Natural killer cell (primary cell): ENCODE measurements around the gene KCNK4. TPM values are rescaled to one million over a fixed set of nuclear protein-coding genes. Genes with fewer than 3 reads are reported as not detected.

Source experiments
- ATAC-seq, 3 donors: fragments of 150-1000 bp in 2 of 3; fragments of 200-7000 bp in 1 of 3; cut with Tn5 transposase; 1 replicate in 1 of 3; 2 replicates in 2 of 3; pipeline ENCODE4 v1.10.0; 2021; ENCODE audit warnings: mild to moderate bottlenecking in 2 of 3, moderate library complexity in 2 of 3
- DNase-seq, 2 donors: peaks; one replicate each; pipeline versions ENCODE4 v3.0.0 to v3.0.0-alpha.2; 2013 to 2021; ENCODE audit warnings: mixed read lengths in 1 of 2
- H3K27ac ChIP-seq: one replicate; pipeline ENCODE4 v1.5.1; 2013; ENCODE audit warnings: mild to moderate bottlenecking, low read length
- H3K27me3 ChIP-seq: one replicate; pipeline ENCODE4 v1.6.1; 2013; ENCODE audit warnings: low read length; ENCODE audit not compliant: control insufficient read depth, insufficient read depth
- H3K36me3 ChIP-seq: one replicate; pipeline ENCODE4 v1.6.1; 2013; ENCODE audit warnings: low read length; ENCODE audit not compliant: control insufficient read depth, insufficient read depth
- H3K4me1 ChIP-seq: one replicate; pipeline ENCODE4 v1.6.1; 2013; ENCODE audit warnings: low read length; ENCODE audit not compliant: control insufficient read depth, insufficient read depth
- H3K4me3 ChIP-seq: one replicate; pipeline ENCODE4 v1.5.1; 2013; ENCODE audit warnings: low read length
- H3K9me3 ChIP-seq: one replicate; pipeline ENCODE4 v1.6.1; 2013; ENCODE audit warnings: low read length; ENCODE audit not compliant: control insufficient read depth, insufficient read depth
- H3K27ac Mint-ChIP-seq, 2 donors: one replicate each; pipeline ENCODE4 v1.8.0; 2022; ENCODE audit warnings: mild to moderate bottlenecking in 2 of 2, mixed read lengths in 2 of 2, moderate library complexity in 1 of 2
- H3K27me3 Mint-ChIP-seq, 2 donors: one replicate each; pipeline ENCODE4 v1.8.0; 2022; ENCODE audit warnings: low read depth in 2 of 2, mixed read lengths in 2 of 2
- H3K36me3 Mint-ChIP-seq: one replicate; pipeline ENCODE4 v1.8.0; 2022; ENCODE audit warnings: mixed read lengths
- H3K4me1 Mint-ChIP-seq, 2 donors: one replicate each; pipeline ENCODE4 v1.8.0; 2022; ENCODE audit warnings: mixed read lengths in 2 of 2
- H3K4me3 Mint-ChIP-seq: one replicate; pipeline ENCODE4 v1.8.0; 2022; ENCODE audit warnings: mild to moderate bottlenecking, moderate library complexity, mixed read lengths
- H3K9me3 Mint-ChIP-seq, 2 donors: one replicate each; pipeline ENCODE4 v1.8.0; 2022; ENCODE audit warnings: mixed read lengths in 2 of 2
- CTCF ChIP-seq: fragments of 200-600 bp; IDR thresholded peaks from one replicate; pipeline ENCODE4 v1.8.0; 2022; ENCODE audit warnings: antibody characterized with exemption
- WGBS: methylation state at CpG from one replicate; pipeline ENCODE4 v1.1.7; 2013; ENCODE audit warnings: missing lambda C conversion rate; ENCODE audit not compliant: insufficient coverage; 5-methylcytosine and 5-hydroxymethylcytosine counted together
- intact Hi-C: fragments of 100-400 bp; cut with micrococcal nuclease; formaldehyde crosslinking; loops from one replicate; pipeline ENCODE4 v1.14.2; 2022
- total RNA-seq, 4 donors: library from RNA; stranded (reverse); fragments of 120-200 nt in 1 of 4; gene quantifications; one replicate each; pipeline versions ENCODE4 v1.2.3 to v1.2.4, GENCODE V29; 2013 to 2022

The KCNK4 gene
- total RNA-seq, 3 donors from 2014 or later (not counting 1 experiment from before 2014, with no cell fraction given), result 0.30 to 0.86 TPM; not detected in 1

- DNase-seq, result no peak
- peaks cover 43 to 54% of the 10 kb centered on the region in 2 donors for H3K27me3 Mint-ChIP-seq
- H3K9me3 ChIP-seq, result no peaks in the 10 kb centered on the region
Observed at GRCh38 chr11:64298966-64299846, 8.1 kb downstream of the KCNK4 start.

GRCh38 chr11:64299847-64300648 lies 8.9 kb downstream of the KCNK4 start, which contains the start of gene CATSPERZ:
TSS of gene CATSPERZ (plus strand) at chr11:64300358. CDS start at chr11:64300411, 53 bp downstream.
- Histone ChIP-seq H3K36me3 (no peaks in the 10 kb centered on the region), H3K27ac (no peak within 1 kb of the TSS), H3K4me1 (peaks cover 38% of the 10 kb centered on the region), H3K9me3 (no peaks in the 10 kb centered on the region), H3K4me3 (no peak within 1 kb of the TSS), H3K27me3 (peaks cover 52% of the 10 kb centered on the region)
- H3K9me3 Mint-ChIP-seq, result no peaks in the 10 kb centered on the region
- 4% methylated on average over 54 of the region's 54 CpGs for WGBS
- DNase-seq, result peak in 1 of 2 donors; percentile 57
- intact Hi-C loops, result loop anchor here (5.0 kb wide), 1 partner anchor 113 kb away; the partner anchor contains the start of gene STIP1
- H3K36me3 Mint-ChIP-seq, result no peaks in the 10 kb centered on the region
- peak within 1 kb of the TSS; percentile 74 for H3K4me3 Mint-ChIP-seq
- H3K27ac Mint-ChIP-seq, result peak within 1 kb of the TSS; percentile 68 to 86
- no peak for ATAC-seq
- no peak for TF ChIP-seq CTCF
- H3K4me1 Mint-ChIP-seq, result peaks cover 14 to 28% of the 10 kb centered on the region in 2 donors
- peaks cover 35 to 49% of the 10 kb centered on the region in 2 donors for H3K27me3 Mint-ChIP-seq

More at GRCh38 chr11:64298966-64299846, 8.1 kb downstream of the KCNK4 start:
- Mint-ChIP-seq H3K36me3 (no peaks in the 10 kb centered on the region), H3K27ac (peak overlapping the region in 1 of 2 donors; percentile 86), H3K4me1 (peaks cover 10 to 24% of the 10 kb centered on the region in 2 donors), H3K9me3 (no peaks in the 10 kb centered on the region), H3K4me3 (peak overlapping the region; percentile 69)
- Histone ChIP-seq H3K27me3 (peaks cover 53% of the 10 kb centered on the region), H3K4me1 (peaks cover 32% of the 10 kb centered on the region), H3K36me3 (no peaks in the 10 kb centered on the region), H3K4me3 (no peak overlapping the region), H3K27ac (no peak overlapping the region)
- 2% methylated on average over 58 of the region's 60 CpGs for WGBS
- intact Hi-C loops, result no loop called here
- TF ChIP-seq CTCF, result no peak
- ATAC-seq, result no peak

DNA sequence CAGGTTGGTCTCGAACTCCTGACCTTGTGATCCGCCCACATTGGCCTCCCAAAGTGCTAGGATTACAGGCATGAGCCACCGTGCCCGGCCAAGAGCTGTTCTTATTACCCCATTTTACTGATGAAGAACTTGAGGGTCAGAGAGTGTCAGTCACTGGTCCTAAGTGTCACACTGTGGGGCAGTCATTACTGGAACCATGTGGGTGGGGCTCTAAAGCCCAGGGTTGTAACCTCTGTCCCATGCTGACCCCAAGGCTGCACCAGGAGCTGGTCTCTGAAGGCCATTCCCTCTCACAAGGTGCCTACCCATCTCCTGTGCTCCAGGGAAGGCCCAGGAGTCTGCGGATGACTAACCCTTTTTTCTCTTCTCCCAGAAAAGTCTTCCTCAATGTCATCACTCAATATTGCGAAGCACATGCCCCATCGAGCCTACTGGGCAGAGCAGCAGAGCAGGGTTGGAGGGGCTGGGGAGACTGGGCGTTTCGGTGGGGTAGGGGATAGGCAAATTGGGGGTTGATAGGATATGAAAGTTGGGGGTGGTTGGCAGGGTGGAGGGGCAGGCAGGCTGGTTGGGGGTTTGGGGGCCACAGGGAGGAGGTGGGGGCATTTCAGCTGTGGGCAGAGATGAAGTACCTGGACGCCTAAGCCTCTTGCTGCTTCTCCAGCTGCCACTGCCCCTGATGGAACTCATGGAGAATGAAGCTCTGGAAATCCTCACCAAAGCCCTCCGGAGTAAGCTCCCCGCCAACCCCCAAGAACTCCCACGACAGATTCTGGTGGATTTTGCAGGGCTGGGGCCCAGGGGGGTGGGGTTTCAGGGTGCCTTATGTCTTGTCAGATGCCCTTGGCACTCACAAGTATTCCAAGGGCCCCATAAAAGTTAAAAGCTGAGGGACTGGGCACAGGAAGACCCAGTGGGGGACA lies 12.3 kb downstream of the KCNK4 start:
- H3K36me3 Mint-ChIP-seq, result no peaks in the 10 kb centered on the region
- H3K9me3 Mint-ChIP-seq, result no peaks in the 10 kb centered on the region
- Histone ChIP-seq H3K4me3 (no peak overlapping the region), H3K9me3 (no peaks in the 10 kb centered on the region), H3K4me1 (peaks cover 56% of the 10 kb centered on the region), H3K27ac (peak overlapping the region; percentile 88), H3K27me3 (peaks cover 23% of the 10 kb centered on the region), H3K36me3 (no peaks in the 10 kb centered on the region)
- WGBS, result 93% methylated on average over 12 of the region's 13 CpGs
- no peak for TF ChIP-seq CTCF
- peaks cover 21 to 37% of the 10 kb centered on the region in 2 donors for H3K4me1 Mint-ChIP-seq
- peaks cover 6 to 20% of the 10 kb centered on the region in 2 donors for H3K27me3 Mint-ChIP-seq
- H3K27ac Mint-ChIP-seq, result peak overlapping the region; percentile 91 to 97
- intact Hi-C loops, result loop anchor here (1.0 to 5.0 kb wide), 5 partner anchors 18 to 116 kb away; partner anchors contain the start of genes GPR137, RPS6KA4 and STIP1
- ATAC-seq, result no peak
- no peak for DNase-seq
- no peak overlapping the region for H3K4me3 Mint-ChIP-seq
